ENCODE results near the gene EIF4A3.

- TF ChIP-seq CTCF (optimal IDR thresholded peaks at IDR 0.05 in 1 of 3, IDR thresholded peaks at IDR 0.05 in 1 of 3, conservative IDR thresholded peaks at IDR 0.05 in 1 of 3; ENCODE audit: extremely low read depth in 1 of 3, insufficient read depth in 2 of 3, low read length in 3 of 3) = no peak
- no peak for TF ChIP-seq EZH2 (IDR thresholded peaks at IDR 0.05; ENCODE audit: low read length)
Observed at GRCh38 chr17:80119271-80119791, 27.6 kb downstream of the EIF4A3 start.

Measured in keratinocyte (primary cell).